B cell (primary cell): ENCODE measurements around the gene MRPS12. TPM values are rescaled to one million over a fixed set of nuclear protein-coding genes. Genes with fewer than 3 reads are reported as not detected.

ENCODE experiments used
- ATAC-seq: fragments of 200-7000 bp; cut with Tn5 transposase; one replicate; pipeline ENCODE4 v1.10.0; 2021; ENCODE audit warnings: low read depth, mild to moderate bottlenecking, moderate number of reproducible peaks, moderate library complexity
- CTCF ChIA-PET: fragments of 350-600 bp; sonication (Branson Sonifier 250); formaldehyde crosslinking; loops from one replicate; lab custom pipeline; 2021; ENCODE audit warnings: antibody characterized with exemption, inconsistent platforms; lab: Charles Lee
- POLR2A ChIA-PET: fragments of 350-600 bp; sonication (Branson Sonifier 250); formaldehyde crosslinking; loops from one replicate; lab custom pipeline; 2021; ENCODE audit warnings: antibody characterized with exemption; lab: Charles Lee
- DNase-seq: peaks from one replicate; pipeline ENCODE4 v3.0.0; 2013
- H2AFZ ChIP-seq: 2 replicates; pipeline ENCODE4 v1.6.1; 2012; ENCODE audit warnings: mild to moderate bottlenecking, low read depth, low read length; ENCODE audit not compliant: insufficient read depth, poor library complexity, severe bottlenecking
- H3K27ac ChIP-seq, 2 donors: 1 replicate in 1 of 2; 2 replicates in 1 of 2; pipeline ENCODE4 v1.5.1; 2012 to 2013; ENCODE audit warnings: low read length in 2 of 2, mild to moderate bottlenecking in 2 of 2, moderate library complexity in 1 of 2
- H3K27me3 ChIP-seq, 4 experiments: fragments of 200-600 bp in 1 of 4; sonication (generic) in 1 of 4; replicated peaks in 1 of 4; 1 replicate in 2 of 4; 2 replicates in 2 of 4; pipeline versions ENCODE4 v1.6.1 to v1.7.0; 2013 to 2016; ENCODE audit warnings: low read length in 3 of 4, mild to moderate bottlenecking in 2 of 4, mixed read lengths in 1 of 4, moderate library complexity in 1 of 4; ENCODE audit not compliant: insufficient read depth in 4 of 4, control insufficient read depth in 3 of 4; ENCODE audit errors: control extremely low read depth in 1 of 4
- H3K36me3 ChIP-seq, 2 experiments: replicated peaks in 1 of 2; 1 replicate in 1 of 2; 2 replicates in 1 of 2; pipeline versions ENCODE4 v1.6.1 to v1.7.1; 2013; ENCODE audit warnings: low read length in 1 of 2; ENCODE audit not compliant: insufficient read depth in 2 of 2, control insufficient read depth in 1 of 2; ENCODE audit errors: control extremely low read depth in 1 of 2, extremely low read depth in 1 of 2
- H3K4me1 ChIP-seq, 2 donors: fragments of 200-600 bp in 1 of 2; sonication (generic) in 1 of 2; 1 replicate in 1 of 2; 2 replicates in 1 of 2; pipeline versions ENCODE4 v1.5.1 to v1.6.1; 2013 to 2017; ENCODE audit warnings: low read length in 2 of 2; ENCODE audit not compliant: control insufficient read depth in 2 of 2, insufficient read depth in 2 of 2
- H3K4me2 ChIP-seq: replicated peaks from 2 replicates; pipeline ENCODE3; 2012; ENCODE audit warnings: mild to moderate bottlenecking, low read depth, low read length; ENCODE audit not compliant: poor library complexity, severe bottlenecking
- H3K4me3 ChIP-seq, 5 experiments: fragments of 200-600 bp in 1 of 5; sonication (generic) in 1 of 5; 1 replicate in 3 of 5; 2 replicates in 2 of 5; pipeline versions ENCODE4 v1.5.1 to v1.7.0; 2011 to 2016; ENCODE audit warnings: low read length in 4 of 5, mild to moderate bottlenecking in 4 of 5, low read depth in 2 of 5, control low read depth in 1 of 5, moderate library complexity in 1 of 5; ENCODE audit not compliant: insufficient read depth in 1 of 5; ENCODE audit errors: control extremely low read depth in 1 of 5, extremely low read depth in 1 of 5
- H3K79me2 ChIP-seq: fragments of 200-600 bp; sonication (generic); one replicate; pipeline ENCODE4 v1.6.0; 2016; ENCODE audit warnings: low read length; ENCODE audit not compliant: control insufficient read depth, insufficient read depth
- H3K9ac ChIP-seq: fragments of 200-600 bp; sonication (generic); 2 replicates; pipeline ENCODE4 v1.6.1; 2017; ENCODE audit warnings: mild to moderate bottlenecking, low read length, moderate library complexity
- H3K9me3 ChIP-seq, 3 donors: one replicate each; pipeline versions ENCODE4 v1.6.1 to v1.7.1; 2013; ENCODE audit warnings: low read length in 2 of 3; ENCODE audit not compliant: control insufficient read depth in 2 of 3, insufficient read depth in 1 of 3; ENCODE audit errors: control extremely low read depth in 1 of 3
- H4K20me1 ChIP-seq: 2 replicates; pipeline ENCODE4 v1.6.0; 2012; ENCODE audit warnings: mild to moderate bottlenecking, low read length; ENCODE audit not compliant: insufficient read depth, control insufficient read depth, poor library complexity, severe bottlenecking
- H3K27ac Mint-ChIP-seq: one replicate; pipeline ENCODE4 v1.8.0; 2021; ENCODE audit warnings: mixed read lengths
- H3K27me3 Mint-ChIP-seq: one replicate; pipeline ENCODE4 v1.8.0; 2021; ENCODE audit warnings: mixed read lengths
- H3K4me1 Mint-ChIP-seq: one replicate; pipeline ENCODE4 v1.8.0; 2021; ENCODE audit warnings: mixed read lengths
- H3K4me3 Mint-ChIP-seq: one replicate; pipeline ENCODE4 v1.8.0; 2021; ENCODE audit warnings: mixed read lengths
- H3K9me3 Mint-ChIP-seq: one replicate; pipeline ENCODE4 v1.8.0; 2022; ENCODE audit warnings: mixed read lengths; ENCODE audit not compliant: insufficient read depth
- EZH2 ChIP-seq: IDR thresholded peaks from 2 replicates; pipeline ENCODE4 v1.6.1; 2012; ENCODE audit warnings: borderline replicate concordance, low read depth, mild to moderate bottlenecking, moderate library complexity, low read length; ENCODE audit not compliant: insufficient read depth, poor library complexity, severe bottlenecking
- WGBS: methylation state at CpG from one replicate; pipeline ENCODE4 v1.1.5; 2013; ENCODE audit warnings: missing lambda C conversion rate; ENCODE audit not compliant: insufficient coverage; 5-methylcytosine and 5-hydroxymethylcytosine counted together
- intact Hi-C: fragments of 100-400 bp; cut with micrococcal nuclease; formaldehyde crosslinking; loops from one replicate; pipeline ENCODE4 v1.10.0; 2022
- polyA plus RNA-seq: library from polyadenylated mRNA; depleted of rRNA; stranded (reverse); fragments of >200 nt; gene quantifications from 2 replicates; pipeline ENCODE4 v1.2.3, GENCODE V29; 2012
- total RNA-seq, 2 donors: library from RNA; stranded (reverse); fragments of 120-200 nt in 1 of 2; gene quantifications; 1 replicate in 1 of 2; 2 replicates in 1 of 2; pipeline versions ENCODE4 v1.2.3 to v1.2.4, GENCODE V29; 2013 to 2022
- TF ChIP-seq, protein P1 (sequence below): fragments of 200-600 bp; IDR thresholded peaks from one replicate; pipeline ENCODE4 v1.8.0; 2022; ENCODE audit warnings: antibody characterized with exemption, mild to moderate bottlenecking

The MRPS12 gene
- total and polyA plus RNA-seq, 2 donors (not counting 1 experiment from before 2014, with no cell fraction given): 27.0 to 30.3 TPM

DNA sequence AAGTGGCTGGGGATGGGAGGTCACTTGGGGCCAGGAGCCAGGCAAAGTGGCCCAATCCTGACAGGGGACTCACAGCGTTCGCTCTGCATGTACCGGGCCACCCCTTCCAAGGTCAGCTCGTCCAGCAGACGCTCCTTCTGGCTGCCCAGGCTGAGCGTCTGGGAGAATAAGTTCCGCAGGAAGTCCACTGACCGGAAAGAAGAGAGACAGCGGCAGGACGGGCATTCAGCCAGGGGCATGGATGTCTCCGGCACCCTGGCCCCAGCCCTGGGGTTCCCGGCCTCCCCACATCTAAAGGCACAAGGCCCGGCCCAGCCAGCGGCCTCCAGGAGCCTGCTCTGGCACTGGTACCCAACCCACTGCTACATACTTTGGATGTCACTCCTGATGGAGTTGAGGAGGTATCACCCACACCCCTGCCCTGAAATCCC, 37.4 kb upstream of the MRPS12 start:
- DNase-seq: no peak
- no peak overlapping the region for H3K4me3 Mint-ChIP-seq
- no peaks in the 10 kb centered on the region for H3K27me3 Mint-ChIP-seq
- H3K27me3 ChIP-seq: no peaks in the 10 kb centered on the region
- peaks cover 0 to 22% of the 10 kb centered on the region in 2 experiments for H3K36me3 ChIP-seq
- 99% methylated on average over 14 of the region's 14 CpGs for WGBS
- no peak overlapping the region for H3K4me3 ChIP-seq
- no peaks in the 10 kb centered on the region for H3K9me3 ChIP-seq
- H2AFZ ChIP-seq: no peak overlapping the region
- H3K79me2 ChIP-seq: peaks cover 52% of the 10 kb centered on the region
- no peaks in the 10 kb centered on the region for H3K9me3 Mint-ChIP-seq
- H3K4me2 ChIP-seq: no peak overlapping the region
- CTCF ChIA-PET: interaction anchor here (1.0 kb wide), 1 partner anchor 107 kb away, joined by 4 read pairs; no protein-coding TSS in a partner anchor
- POLR2A ChIA-PET: no interaction called here
- no peak for ATAC-seq
- H3K27ac Mint-ChIP-seq: no peak overlapping the region
- peaks cover 9% of the 10 kb centered on the region for H3K4me1 Mint-ChIP-seq
- H3K9ac ChIP-seq: no peak overlapping the region
- H3K4me1 ChIP-seq: peaks cover 6 to 10% of the 10 kb centered on the region in 2 donors
- intact Hi-C loops: no loop called here
- no peak overlapping the region for H3K27ac ChIP-seq
- no peak for TF ChIP-seq EZH2
- TF ChIP-seq, protein P1, sequence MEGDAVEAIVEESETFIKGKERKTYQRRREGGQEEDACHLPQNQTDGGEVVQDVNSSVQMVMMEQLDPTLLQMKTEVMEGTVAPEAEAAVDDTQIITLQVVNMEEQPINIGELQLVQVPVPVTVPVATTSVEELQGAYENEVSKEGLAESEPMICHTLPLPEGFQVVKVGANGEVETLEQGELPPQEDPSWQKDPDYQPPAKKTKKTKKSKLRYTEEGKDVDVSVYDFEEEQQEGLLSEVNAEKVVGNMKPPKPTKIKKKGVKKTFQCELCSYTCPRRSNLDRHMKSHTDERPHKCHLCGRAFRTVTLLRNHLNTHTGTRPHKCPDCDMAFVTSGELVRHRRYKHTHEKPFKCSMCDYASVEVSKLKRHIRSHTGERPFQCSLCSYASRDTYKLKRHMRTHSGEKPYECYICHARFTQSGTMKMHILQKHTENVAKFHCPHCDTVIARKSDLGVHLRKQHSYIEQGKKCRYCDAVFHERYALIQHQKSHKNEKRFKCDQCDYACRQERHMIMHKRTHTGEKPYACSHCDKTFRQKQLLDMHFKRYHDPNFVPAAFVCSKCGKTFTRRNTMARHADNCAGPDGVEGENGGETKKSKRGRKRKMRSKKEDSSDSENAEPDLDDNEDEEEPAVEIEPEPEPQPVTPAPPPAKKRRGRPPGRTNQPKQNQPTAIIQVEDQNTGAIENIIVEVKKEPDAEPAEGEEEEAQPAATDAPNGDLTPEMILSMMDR: no peak
- H4K20me1 ChIP-seq: no peaks in the 10 kb centered on the region

DNA sequence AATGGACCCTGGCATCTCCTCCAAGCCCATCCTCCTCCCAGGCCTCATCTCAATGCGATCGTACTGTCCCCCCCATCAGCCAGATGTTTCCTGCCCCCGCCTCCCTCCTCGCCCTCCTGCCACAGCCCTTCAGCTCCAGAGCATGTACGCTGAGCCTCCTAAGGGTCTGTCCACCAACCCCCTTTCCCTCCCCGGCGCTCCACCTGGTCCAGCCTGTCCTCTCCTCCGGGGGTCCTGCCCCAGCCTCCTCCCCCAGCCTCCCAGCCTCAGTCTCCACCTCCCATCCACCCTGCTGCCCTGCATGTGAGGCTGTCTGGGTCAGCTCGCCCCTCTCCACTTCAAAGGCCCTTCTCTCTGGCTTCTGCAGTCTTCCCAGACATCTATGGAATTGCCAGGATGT, 35.8 kb upstream of the MRPS12 start:
- H3K4me1 ChIP-seq: peaks cover 11 to 18% of the 10 kb centered on the region in 2 donors
- TF ChIP-seq, protein P1: no peak
- no peak for TF ChIP-seq EZH2
- no peak overlapping the region for H2AFZ ChIP-seq
- H4K20me1 ChIP-seq: no peaks in the 10 kb centered on the region
- Mint-ChIP-seq H3K27ac (no peak overlapping the region), H3K4me3 (no peak overlapping the region), H3K27me3 (no peaks in the 10 kb centered on the region), H3K9me3 (no peaks in the 10 kb centered on the region), H3K4me1 (peaks cover 21% of the 10 kb centered on the region)
- no peak overlapping the region for H3K9ac ChIP-seq
- H3K4me2 ChIP-seq: no peak overlapping the region
- no peak overlapping the region for H3K27ac ChIP-seq
- DNase-seq (no peak), ATAC-seq (no peak)
- POLR2A ChIA-PET: no interaction called here
- intact Hi-C loops: no loop called here
- no peaks in the 10 kb centered on the region for H3K27me3 ChIP-seq
- 24% methylated on average over 9 of the region's 9 CpGs for WGBS
- CTCF ChIA-PET: no interaction called here
- H3K36me3 ChIP-seq: peaks cover 0 to 6% of the 10 kb centered on the region in 2 experiments
- H3K79me2 ChIP-seq: peaks cover 60% of the 10 kb centered on the region
- no peaks in the 10 kb centered on the region for H3K9me3 ChIP-seq
- no peak overlapping the region for H3K4me3 ChIP-seq
